HL-60 (cell line): Measurements from ENCODE around the gene NIBAN1.

Experiments
- DNase-seq, 2 experiments: peaks; one replicate each; pipeline ENCODE4 v3.0.0-alpha.2; 2010 to 2020; ENCODE audit warnings: low read depth in 1 of 2, low spot score in 1 of 2
- H3K27ac ChIP-seq: fragments of 250-450 bp; sonication (Bioruptor Pico); replicated peaks from 2 replicates; pipeline ENCODE4 v1.5.1; 2020; ENCODE audit warnings: mild to moderate bottlenecking, moderate library complexity
- H3K27me3 ChIP-seq: fragments of 250-450 bp; sonication (Bioruptor Pico); 2 replicates; pipeline ENCODE4 v1.5.1; 2021; ENCODE audit warnings: mild to moderate bottlenecking, moderate library complexity; ENCODE audit not compliant: insufficient read depth, poor library complexity, severe bottlenecking
- H3K4me3 ChIP-seq: replicated peaks from 2 replicates; pipeline ENCODE4 v1.5.1; 2011; ENCODE audit warnings: mild to moderate bottlenecking, control low read depth, low read length; ENCODE audit not compliant: insufficient read depth
- CTCF ChIP-seq: IDR thresholded peaks from one replicate; pipeline ENCODE4 v1.5.1; 2011; ENCODE audit warnings: low read length, control low read depth, inconsistent platforms; ENCODE audit not compliant: insufficient read depth
- GABPA ChIP-seq: IDR thresholded peaks from 2 replicates; pipeline ENCODE4 v1.6.1; 2012; ENCODE audit warnings: low read depth
- POLR2AphosphoS5 ChIP-seq: IDR thresholded peaks from 2 replicates; pipeline ENCODE4 v1.6.1; 2012; ENCODE audit warnings: low read depth
- REST ChIP-seq: IDR thresholded peaks from 2 replicates; pipeline ENCODE4 v1.6.1; 2012; ENCODE audit warnings: low read depth; ENCODE audit not compliant: insufficient replicate concordance
- SPI1 ChIP-seq: IDR thresholded peaks from 2 replicates; pipeline ENCODE4 v1.6.1; 2012; ENCODE audit warnings: low read depth, mild to moderate bottlenecking, borderline replicate concordance

The NIBAN1 gene

GRCh38 chr1:184930232-184930631 lies 44.1 kb downstream of the NIBAN1 start:
- H3K4me3 ChIP-seq: no peak overlapping the region
- DNase-seq: no peak
- TF ChIP-seq CTCF (no peak), SPI1 (no peak), GABPA (no peak)
- H3K27me3 ChIP-seq: no peaks in the 10 kb centered on the region
- H3K27ac ChIP-seq: peak overlapping the region; percentile 20; the same call in 1 of the 2 replicates

- H3K27ac ChIP-seq: peak overlapping the region; percentile 20
- H3K27me3 ChIP-seq: no peaks in the 10 kb centered on the region
- peak in 1 of 2 experiments; percentile 36 for DNase-seq
- TF ChIP-seq POLR2AphosphoS5 (no peak), GABPA (no peak)
- no peak overlapping the region for H3K4me3 ChIP-seq
Measured at GRCh38 chr1:184929711-184930202, 44.6 kb downstream of the NIBAN1 start.

GRCh38 chr1:184928394-184928793 lies 45.9 kb downstream of the NIBAN1 start:
- no peak overlapping the region for H3K4me3 ChIP-seq
- no peak for TF ChIP-seq POLR2AphosphoS5
- TF ChIP-seq CTCF: no peak
- no peak for TF ChIP-seq REST
- no peak for TF ChIP-seq SPI1
- no peak for TF ChIP-seq GABPA
- DNase-seq: no peak
- H3K27me3 ChIP-seq: no peaks in the 10 kb centered on the region
- H3K27ac ChIP-seq: no peak overlapping the region
